ENCODE results near the gene ESF1. TPM values are rescaled to one million over a fixed set of nuclear protein-coding genes. Genes with fewer than 3 reads are reported as not detected.

ESF1 gene
- total and polyA plus RNA-seq, 12 donors, result 3.6 to 25.4 (median 13.0) TPM

- Histone ChIP-seq H3K27ac (peak overlapping the region in 4 of 5 donors; percentile 93 to 96 (median 94)), H3K4me1 (replicated peaks in 1 of 2) (peaks cover 22 to 35% of the 10 kb centered on the region in 2 donors), H3K36me3 (replicated peaks in 1 of 2) (peaks cover 0 to 30% of the 10 kb centered on the region in 2 donors), H3K9me3 (replicated peaks in 1 of 3) (no peaks in the 10 kb centered on the region), H3K4me3 (peak overlapping the region; percentile 67 to 99 (median 81)), H3K27me3 (no peaks in the 10 kb centered on the region)
- DNase-seq, result peak in 1 of 7 donors; percentile 18
- 1% methylated on average over 19 to 26 of the region's 26 CpGs for WGBS, 4 donors
- TF ChIP-seq POLR2A (IDR thresholded peaks at IDR 0.05) (no peak), CTCF (IDR thresholded peaks at IDR 0.05) (no peak)
- intact Hi-C loops (cut with DNase I), result no loop called here
These were observed 337 bp downstream of the ESF1 start for GRCh38 chr20:13784271-13784892.

- no peaks in the 10 kb centered on the region for H3K9me3 ChIP-seq (replicated peaks in 1 of 3)
- TF ChIP-seq POLR2A (IDR thresholded peaks at IDR 0.05) (no peak), CTCF (IDR thresholded peaks at IDR 0.05) (no peak)
- peak overlapping the region in 1 of 4 donors; percentile 85 for H3K4me3 ChIP-seq
- no peak for DNase-seq
- H3K4me1 ChIP-seq (replicated peaks in 1 of 2), result peaks cover 22 to 35% of the 10 kb centered on the region in 2 donors
- H3K27ac ChIP-seq, result no peak overlapping the region
- peaks cover 0 to 24% of the 10 kb centered on the region in 2 donors for H3K36me3 ChIP-seq (replicated peaks in 1 of 2)
- intact Hi-C loops (cut with DNase I), result no loop called here
- 91 to 95% (median 92%) methylated on average over 13 of the region's 13 CpGs for whole genome bisulfite sequencing, 4 donors
- no peaks in the 10 kb centered on the region for H3K27me3 ChIP-seq
These were observed 1.2 kb downstream of the ESF1 start for GRCh38 chr20:13783528-13783927.

DNA sequence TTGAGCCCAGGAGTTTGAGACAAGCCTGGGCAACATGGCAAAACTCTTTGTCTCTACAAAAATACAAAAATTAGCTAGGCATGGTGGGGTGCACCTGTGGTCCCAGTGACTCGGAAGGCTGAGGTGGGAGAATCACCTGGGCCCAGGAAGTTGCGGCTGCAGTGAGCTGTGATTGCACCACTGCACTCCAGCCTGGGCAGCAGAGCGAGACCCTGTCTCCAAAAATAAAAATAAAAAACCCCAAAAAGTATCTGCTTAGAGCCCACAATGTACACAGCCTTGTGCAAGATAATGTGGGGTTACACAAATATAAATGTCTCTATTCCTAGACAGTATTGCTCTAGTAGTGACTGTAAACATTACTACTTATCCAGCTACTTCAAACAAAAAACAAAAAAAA, 5.9 kb downstream of the ESF1 start:
- no peaks in the 10 kb centered on the region for H3K27me3 ChIP-seq
- H3K9me3 ChIP-seq (replicated peaks in 1 of 3), result no peaks in the 10 kb centered on the region
- intact Hi-C loops (cut with DNase I), result loop anchor here in 1 of 2 donors (10.0 kb wide), 1 partner anchor 654 kb away; no protein-coding TSS in a partner anchor
- H3K27ac ChIP-seq, result no peak overlapping the region
- no peak overlapping the region for H3K4me3 ChIP-seq
- WGBS, 4 donors, result 95 to 98% (median 97%) methylated on average over 3 of the region's 3 CpGs
- no peak for DNase-seq
- no peak for TF ChIP-seq CTCF (IDR thresholded peaks at IDR 0.05)
- no peak for TF ChIP-seq POLR2A (IDR thresholded peaks at IDR 0.05)
- peaks cover 7 to 16% of the 10 kb centered on the region in 2 donors for H3K4me1 ChIP-seq (replicated peaks in 1 of 2)
- peaks cover 0 to 32% of the 10 kb centered on the region in 2 donors for H3K36me3 ChIP-seq (replicated peaks in 1 of 2)

DNA sequence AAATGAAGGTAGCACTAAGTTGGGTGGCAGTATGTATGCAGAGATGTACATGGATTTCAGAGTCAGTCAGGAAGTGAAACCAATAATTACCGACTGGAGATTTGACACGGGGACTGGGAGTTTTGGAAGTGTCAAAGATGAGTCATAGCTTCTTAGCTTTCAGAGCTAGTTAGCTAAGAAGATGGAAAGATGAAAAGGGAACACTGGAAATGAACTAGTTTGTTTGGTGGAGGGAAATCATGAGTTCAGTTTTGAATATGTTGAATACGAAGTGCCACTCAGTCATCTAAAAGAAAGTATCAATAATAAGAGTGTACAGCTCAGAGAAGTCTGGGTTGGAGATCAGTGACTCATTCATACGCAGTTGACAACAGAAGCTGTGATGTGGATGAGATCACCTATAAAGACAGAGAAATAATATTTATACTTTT, 7.5 kb downstream of the ESF1 start:
- H3K4me3 ChIP-seq, result no peak overlapping the region
- H3K4me1 ChIP-seq (replicated peaks in 1 of 2), result peaks cover 3 to 7% of the 10 kb centered on the region in 2 donors
- H3K36me3 ChIP-seq (replicated peaks in 1 of 2), result peaks cover 0 to 44% of the 10 kb centered on the region in 2 donors
- intact Hi-C loops (cut with DNase I), result loop anchor here in 1 of 2 donors (10.0 kb wide), 1 partner anchor 652 kb away; no protein-coding TSS in a partner anchor
- TF ChIP-seq CTCF (IDR thresholded peaks at IDR 0.05), result no peak
- TF ChIP-seq POLR2A (IDR thresholded peaks at IDR 0.05), result no peak
- no peaks in the 10 kb centered on the region for H3K9me3 ChIP-seq (replicated peaks in 1 of 3)
- no peak overlapping the region for H3K27ac ChIP-seq
- DNase-seq, result no peak
- WGBS, 4 donors, result 47 to 60% (median 54%) methylated on average over 4 of the region's 4 CpGs
- no peaks in the 10 kb centered on the region for H3K27me3 ChIP-seq

Data from adrenal gland (tissue), 12 donors.